Measurements from ENCODE around the gene BMPR1A.

BMPR1A gene

DNA sequence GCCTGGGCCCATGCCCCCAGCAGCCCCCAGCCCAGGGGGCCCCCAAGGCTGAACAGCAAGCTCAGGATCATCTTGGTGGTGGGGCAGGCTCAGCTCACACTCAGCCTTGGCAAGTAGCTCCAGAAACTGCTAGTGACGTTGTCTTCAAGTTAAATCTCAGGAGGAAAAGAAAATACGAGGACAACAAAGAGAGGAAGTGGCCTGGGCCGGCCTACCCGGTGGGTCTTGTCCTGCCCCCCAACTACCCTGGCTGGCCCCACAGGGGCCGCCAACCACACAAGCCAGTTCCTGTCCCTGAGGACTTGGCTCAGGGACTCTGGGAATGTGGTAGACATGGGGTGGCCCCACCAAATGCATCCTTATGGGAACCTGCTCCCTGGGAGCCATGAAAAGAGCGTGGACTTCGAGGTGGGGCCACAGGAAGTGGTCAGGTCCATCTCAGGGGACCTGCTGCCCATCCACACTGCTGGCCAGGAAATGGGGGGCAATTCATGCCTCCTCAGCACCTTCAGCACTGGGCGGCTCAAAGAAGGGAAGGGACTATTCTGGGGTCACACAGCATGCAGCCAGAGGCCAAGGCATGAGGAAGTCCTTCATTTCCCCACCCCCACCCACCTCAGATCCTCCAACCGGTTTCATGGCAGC is 201.2 kb downstream of the BMPR1A start, which contains the start of gene MMRN2:
TSS of gene MMRN2 (minus strand) at position 145 of the 645 bp plus-strand sequence. CDS start at position 71, 74 bp downstream.
- DNase-seq (ENCODE audit: low read depth, low spot score), result no peak

DNA sequence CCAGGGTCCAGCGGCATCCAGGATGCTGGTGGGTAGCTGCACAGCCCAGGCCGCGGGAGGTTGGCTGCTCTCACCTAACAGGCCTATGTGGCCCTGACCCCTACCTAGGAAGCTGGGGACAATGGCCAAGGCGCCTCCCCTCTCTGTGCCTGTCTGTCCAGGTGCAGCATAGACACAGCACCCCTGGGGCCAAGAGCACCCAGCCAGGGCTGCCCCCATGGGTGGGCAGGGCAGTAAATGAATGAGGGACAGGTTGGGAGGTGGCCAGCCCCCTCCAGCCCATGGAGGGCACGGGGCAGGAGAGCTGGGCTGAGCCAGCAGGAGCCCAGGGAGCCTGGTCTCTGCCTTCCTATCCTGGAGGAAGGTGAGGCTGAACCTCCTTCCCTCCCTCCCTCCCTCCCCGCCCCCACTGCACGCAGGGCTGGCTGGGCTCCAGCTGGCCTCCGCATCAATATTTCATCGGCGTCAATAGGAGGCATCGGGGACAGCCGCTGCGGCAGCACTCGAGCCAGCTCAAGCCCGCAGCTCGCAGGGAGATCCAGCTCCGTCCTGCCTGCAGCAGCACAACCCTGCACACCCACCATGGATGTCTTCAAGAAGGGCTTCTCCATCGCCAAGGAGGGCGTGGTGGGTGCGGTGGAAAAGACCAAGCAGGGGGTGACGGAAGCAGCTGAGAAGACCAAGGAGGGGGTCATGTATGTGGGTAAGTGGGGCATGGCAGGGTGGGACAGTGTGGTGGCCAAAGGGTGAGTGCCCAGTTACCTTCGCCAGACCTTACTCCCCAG is 201.9 kb downstream of the BMPR1A start, which contains the start of gene SNCG:
TSS of gene SNCG (plus strand) at position 484 of the 785 bp plus-strand sequence. CDS start at position 583, 99 bp downstream.
- H3K4me3 ChIP-seq (ENCODE audit: low read length), result no peak within 1 kb of the TSS
- DNase-seq (ENCODE audit: low read depth, low spot score), result no peak

More for the DNA sequence above, 201.2 kb downstream of the BMPR1A start, which contains the start of gene MMRN2:
- H3K4me3 ChIP-seq (ENCODE audit: low read length), result no peak within 1 kb of the TSS

DNA sequence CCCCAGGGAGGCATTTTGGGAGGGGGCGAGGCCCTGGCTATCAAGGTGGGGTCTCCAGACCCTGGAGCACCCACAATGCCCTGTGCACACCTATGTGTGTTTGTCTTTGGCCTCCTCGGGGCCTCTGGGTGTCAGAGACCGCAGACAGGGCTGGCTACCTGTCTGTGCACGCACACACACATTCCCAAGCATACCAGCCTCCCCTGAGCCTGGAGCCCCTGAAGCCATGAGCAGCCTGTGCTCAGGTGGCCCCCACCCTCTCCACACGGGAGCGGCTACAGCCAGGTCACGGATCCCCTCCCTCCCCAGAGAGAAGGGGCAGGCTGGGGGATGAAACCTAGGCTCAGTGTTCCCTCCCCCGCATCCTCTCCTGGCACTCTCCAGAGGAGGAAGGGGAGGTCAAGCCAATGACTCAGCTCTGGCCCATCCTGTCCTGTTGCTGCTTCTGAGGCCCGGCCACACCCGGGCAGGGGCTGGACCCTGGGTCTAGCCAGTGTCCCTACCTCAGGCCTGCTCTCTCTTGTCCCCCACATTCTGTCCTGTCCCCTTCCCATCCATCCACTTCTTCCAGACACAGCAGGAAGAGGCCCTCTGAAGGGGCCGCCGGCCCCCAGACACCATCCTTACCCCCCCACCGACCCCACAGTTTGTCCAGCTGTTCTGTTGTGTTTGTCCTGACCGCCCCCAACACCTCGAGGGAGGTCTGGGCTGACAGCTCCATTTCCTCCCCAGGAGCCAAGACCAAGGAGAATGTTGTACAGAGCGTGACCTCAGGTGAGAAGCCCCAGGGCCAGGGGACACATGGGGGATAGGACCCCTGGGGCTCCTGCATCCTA is 202.7 kb downstream of the BMPR1A start:
- DNase-seq (ENCODE audit: low read depth, low spot score), result no peak
- H3K4me3 ChIP-seq (ENCODE audit: low read length), result no peak overlapping the region

DNA sequence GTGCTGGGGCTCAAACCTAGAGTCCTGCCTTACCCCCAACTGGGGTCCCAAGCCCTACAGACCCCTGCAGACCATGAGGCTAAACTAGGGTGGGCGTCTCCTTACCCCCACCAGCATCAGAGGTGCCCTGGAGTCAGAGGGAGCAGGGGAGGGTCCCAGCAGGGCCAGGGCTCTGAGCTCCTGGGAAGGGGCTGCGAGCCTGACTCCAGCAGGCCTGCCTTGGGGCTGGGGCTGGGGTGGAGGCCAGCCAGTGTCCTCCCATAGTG is 203.3 kb downstream of the BMPR1A start:
- H3K4me3 ChIP-seq (ENCODE audit: low read length), result no peak overlapping the region
- DNase-seq (ENCODE audit: low read depth, low spot score), result no peak

DNA sequence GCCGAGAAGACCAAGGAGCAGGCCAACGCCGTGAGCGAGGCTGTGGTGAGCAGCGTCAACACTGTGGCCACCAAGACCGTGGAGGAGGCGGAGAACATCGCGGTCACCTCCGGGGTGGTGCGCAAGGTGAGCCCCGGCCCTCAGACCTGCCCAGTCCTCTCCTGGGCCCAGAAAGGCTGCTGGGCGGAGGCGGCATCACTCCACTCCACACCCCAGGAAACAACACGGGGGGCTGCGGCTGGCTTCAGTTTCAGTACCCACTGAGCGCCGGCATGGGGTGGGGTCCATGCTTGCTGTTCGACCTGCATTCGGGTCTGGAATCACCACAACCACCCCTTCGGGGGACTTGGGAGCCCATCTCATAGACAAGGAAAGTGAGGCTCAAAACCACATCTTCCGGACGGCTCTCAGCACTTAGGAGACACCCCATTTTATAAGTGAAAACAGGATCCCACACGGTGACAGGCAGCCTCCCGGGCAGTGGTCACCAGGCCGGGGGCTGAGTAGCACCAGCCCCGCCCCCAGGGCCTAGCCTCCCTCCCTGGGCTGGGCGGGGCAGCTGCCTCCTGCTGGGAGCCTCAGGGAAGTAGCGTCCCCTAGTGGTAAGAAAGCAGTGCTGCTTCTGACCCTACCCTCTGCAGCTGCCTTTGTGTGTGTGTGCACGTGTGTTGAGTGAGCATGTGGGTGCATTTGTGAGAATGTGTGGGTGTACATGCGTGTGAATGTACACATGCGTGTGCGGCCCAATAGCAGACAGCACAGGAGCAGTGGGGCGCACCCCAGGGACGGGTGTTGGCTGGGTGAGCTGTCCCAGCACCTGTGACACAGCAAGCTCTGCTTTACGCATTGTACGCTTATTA is 203.8 kb downstream of the BMPR1A start:
- DNase-seq (ENCODE audit: low read depth, low spot score), result peak; percentile 67
- no peak overlapping the region for H3K4me3 ChIP-seq (ENCODE audit: low read length)

DNA sequence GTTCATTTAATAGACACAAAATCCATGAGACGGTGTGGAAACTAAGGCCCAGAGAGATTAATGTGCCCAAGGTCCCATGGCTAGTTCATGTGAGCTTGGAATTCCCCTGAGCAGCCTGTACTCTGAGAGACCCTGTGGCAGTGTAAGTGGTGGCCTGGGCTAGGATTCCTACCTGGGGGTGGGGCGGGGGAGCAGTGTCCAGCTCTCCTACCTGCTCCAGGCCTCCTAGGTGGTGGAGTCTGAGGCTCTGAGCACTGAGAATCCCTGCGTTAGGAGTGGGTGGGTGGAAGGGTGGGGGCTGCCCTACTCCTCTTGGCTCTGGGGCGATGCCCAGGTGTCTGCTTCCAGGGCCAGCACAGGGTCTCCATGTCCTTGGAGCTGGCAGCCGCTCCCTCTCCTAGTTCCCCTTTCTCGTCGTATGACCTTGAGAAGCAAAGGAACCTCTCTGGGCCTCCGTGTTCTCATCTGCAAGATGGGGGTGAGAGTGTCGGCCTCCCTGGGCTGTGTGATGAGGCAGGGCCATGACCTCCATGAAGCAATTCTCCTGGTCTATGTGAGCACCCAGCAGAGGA is 204.5 kb downstream of the BMPR1A start:
- H3K4me3 ChIP-seq (ENCODE audit: low read length), result no peak overlapping the region
- DNase-seq (ENCODE audit: low read depth, low spot score), result no peak

DNA sequence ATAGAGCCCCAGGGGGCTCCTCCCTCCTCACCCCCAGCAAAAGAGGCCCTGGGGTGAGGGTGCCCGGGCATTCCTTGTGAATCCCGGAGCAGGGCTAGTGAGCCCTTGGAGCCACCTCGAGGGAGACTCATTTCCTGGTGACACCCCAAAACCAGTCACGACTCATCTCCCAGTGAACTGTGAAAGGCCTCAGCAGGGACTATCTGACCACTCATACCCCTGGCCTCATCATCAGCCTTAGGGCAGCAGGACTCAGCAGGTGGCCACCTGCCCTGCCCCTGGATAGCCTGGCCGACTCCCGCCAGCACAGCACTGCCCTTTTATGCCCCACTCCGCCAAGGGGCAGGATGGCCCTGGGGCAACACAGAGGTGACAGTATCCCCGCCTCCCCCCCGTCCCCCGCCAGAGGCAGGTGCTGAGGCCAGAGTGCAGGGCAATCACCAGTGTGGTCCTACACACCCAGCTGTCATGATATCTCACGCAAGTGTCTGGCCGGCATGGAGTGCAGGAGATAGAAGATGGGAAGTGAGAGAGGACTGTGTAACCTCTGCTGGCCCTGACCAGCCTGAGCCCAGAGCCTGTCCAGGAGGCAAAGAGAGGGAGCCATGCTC is 205.2 kb downstream of the BMPR1A start:
- no peak for DNase-seq (ENCODE audit: low read depth, low spot score)
- no peak overlapping the region for H3K4me3 ChIP-seq (ENCODE audit: low read length)

DNA sequence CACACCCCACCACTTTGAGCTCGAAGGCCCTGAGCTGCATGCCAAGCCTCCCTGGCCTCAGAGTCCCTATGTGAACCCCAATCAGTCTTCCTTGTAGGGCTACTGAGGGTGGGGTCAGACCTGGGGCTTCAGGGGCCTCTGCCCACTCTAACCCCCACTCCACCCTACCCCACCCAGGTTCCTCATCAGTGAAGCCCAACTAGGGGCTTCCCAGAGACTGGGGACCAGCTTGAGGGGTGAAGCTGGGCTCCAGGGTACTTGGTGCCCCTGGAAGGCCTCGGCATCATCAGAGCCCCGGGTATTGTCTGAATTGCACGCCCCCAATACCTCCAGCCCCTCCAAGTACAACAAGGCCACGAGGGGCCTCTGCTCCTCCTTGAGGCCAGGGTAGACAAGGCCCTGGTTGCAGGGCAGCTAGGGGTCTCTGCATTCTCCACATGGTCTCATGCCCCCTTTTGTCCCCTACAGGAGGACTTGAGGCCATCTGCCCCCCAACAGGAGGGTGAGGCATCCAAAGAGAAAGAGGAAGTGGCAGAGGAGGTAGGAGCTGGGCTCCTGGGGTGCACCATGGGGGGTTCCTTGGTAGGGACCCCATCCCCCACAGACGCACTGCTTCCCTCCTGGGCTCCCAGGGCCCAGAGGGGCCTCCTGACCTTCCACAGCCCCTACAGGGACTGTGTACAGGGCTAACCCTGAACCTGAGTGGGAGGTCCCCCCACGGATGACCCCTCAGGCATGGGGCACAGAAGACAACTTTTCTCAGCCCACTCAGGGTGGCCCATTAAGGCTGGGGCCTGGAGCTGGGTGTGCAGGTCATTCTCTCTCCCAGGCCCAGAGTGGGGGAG is 205.9 kb downstream of the BMPR1A start:
- no peak overlapping the region for H3K4me3 ChIP-seq (ENCODE audit: low read length)
- DNase-seq (ENCODE audit: low read depth, low spot score), result no peak

DNA sequence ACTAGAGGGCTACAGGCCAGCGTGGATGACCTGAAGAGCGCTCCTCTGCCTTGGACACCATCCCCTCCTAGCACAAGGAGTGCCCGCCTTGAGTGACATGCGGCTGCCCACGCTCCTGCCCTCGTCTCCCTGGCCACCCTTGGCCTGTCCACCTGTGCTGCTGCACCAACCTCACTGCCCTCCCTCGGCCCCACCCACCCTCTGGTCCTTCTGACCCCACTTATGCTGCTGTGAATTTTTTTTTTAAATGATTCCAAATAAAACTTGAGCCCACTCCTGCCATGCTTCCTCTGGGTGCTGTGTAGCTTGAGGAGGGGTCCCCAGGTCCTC is 206.5 kb downstream of the BMPR1A start:
- DNase-seq (ENCODE audit: low read depth, low spot score), result no peak
- no peak overlapping the region for H3K4me3 ChIP-seq (ENCODE audit: low read length)

DNA sequence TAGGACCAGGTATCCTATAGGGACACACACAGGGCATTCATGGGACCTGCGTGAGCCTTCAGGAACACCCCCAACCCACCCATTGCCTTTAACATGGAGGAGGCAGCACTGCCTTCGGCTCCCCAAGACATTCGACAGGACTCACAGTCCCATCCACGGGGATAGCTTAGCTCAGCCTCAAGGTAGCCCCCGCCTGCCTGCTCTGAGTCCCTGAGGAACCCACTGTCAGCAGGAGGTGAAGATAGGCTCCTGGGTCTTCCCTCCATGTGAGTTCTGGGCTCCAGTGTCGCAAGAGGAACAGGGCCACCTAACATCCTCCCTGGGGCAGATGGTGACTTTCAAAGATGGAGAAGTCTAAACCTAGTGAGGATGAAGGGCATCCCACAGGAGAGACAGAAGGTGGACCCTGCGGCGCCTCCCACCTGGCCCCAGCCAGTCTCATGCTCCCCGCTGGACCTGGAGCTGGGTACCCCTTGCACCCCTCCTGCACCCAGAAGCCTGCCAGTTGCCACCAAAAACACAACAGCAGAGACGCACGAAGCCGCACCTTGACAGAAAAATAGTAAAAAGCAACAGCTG is 207.0 kb downstream of the BMPR1A start:
- no peak overlapping the region for H3K4me3 ChIP-seq (ENCODE audit: low read length)
- no peak for DNase-seq (ENCODE audit: low read depth, low spot score)

DNA sequence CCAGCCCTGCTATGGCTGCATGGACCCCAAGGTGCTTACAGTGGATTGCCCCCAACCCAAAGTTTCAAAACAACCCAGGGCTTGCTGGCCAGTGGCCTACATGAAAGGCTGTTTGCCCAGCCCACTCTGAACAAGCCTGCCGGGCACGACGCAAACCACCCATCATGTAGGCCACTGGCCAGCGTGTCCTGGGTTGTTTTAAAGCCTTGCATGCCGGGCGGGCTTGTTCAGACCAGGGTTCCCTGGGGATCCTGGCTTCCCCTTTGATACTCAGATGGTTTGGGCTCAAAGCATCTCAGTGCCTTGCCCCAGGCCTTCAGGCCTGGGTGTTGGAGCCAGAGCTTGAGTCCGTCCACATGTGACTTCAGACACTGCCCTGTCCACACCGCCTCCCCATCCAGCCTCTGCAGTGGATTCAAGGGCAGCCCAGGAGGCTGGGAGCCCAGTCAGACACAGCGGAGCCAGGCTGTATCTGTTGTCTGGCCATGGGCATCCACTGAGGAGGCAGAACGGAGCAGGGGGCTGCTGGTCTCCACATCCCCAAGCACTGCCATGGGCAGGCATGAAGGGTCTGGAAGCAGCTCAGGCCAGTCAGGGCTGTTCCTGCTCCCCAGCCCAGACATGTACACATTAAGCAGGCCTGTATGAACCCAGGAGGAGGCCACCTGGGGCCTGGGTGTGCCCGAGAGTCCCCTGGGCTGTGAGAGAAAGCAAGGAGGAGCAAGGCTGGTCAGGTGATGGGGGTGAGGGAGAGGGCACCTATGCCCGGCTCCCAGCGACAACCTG is 207.8 kb downstream of the BMPR1A start:
- DNase-seq (ENCODE audit: low read depth, low spot score), result no peak
- no peak overlapping the region for H3K4me3 ChIP-seq (ENCODE audit: low read length)

DNA sequence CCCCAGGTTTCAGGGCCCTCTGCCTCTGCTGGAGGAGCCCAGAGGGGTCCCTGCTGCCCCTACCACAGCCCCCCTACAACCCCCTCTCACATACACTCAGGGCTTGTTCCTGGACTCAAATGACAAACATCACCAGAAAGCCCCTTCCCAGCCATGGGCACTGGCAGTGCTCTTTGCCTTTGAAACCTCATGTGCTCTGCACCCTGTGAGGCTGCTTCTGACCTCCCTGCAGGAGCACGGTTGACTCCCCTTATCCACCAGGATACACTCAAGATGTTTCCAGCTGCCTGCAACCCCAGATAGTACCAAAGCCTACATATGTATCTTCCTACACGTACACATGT is 208.4 kb downstream of the BMPR1A start:
- no peak overlapping the region for H3K4me3 ChIP-seq (ENCODE audit: low read length)
- DNase-seq (ENCODE audit: low read depth, low spot score), result no peak

DNA sequence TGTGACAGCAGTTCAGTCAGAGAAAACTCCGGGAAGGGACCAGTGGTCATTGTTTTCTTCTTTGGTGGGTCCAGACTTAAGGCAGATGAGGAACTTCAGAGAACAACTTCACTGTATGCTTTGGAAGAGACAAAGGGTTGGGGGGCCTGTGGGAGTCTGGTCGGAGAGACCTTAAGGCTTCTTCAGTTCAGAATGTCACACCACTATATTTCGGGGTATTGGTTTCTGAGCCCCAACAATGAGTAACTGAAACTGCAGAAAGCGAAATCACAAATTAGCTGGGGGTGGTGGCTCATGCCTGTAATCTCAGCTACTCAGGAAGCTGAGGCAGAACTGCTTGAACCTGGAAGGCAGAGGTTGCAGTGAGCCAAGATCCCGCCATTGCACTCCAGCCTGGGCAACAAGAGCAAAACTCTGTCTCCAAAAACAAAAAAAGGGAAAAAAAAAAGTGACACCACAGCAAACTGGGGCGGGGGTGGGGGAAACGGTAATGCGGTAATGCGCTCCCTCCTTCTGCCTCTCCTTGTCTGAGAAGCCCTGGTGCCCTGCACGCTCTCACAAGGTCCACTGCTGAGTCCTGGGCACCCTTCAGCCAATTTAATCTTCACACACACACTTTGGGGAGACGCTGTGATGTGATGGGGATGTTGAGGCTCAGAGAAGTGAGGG is 209.7 kb downstream of the BMPR1A start:
- DNase-seq (ENCODE audit: low read depth, low spot score), result no peak

DNA sequence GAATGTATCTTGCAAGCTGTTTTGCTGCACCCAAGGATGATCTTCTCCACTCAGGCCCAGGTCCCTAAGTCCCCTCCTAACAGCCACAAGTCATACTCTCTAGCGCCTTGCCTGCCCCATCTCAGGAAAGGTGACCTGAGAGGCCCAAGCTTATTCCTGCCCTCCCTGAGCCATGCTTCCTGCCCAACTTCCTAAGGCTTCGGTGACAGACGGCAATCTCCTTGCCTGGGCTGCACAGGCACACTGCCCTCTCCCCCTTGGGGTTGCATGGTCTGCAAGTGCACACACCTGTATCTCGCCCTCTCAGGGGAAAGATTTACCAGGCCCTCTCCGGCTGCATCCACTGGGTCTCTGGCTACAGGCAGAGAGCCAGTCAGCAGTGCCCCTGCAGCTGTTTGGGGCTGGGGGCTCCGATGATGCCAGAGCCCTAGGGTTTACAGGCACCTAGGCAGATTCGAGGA is 211.1 kb downstream of the BMPR1A start:
- H3K4me3 ChIP-seq (ENCODE audit: low read length), result no peak overlapping the region

More for the DNA sequence above, 209.7 kb downstream of the BMPR1A start:
- no peak overlapping the region for H3K4me3 ChIP-seq (ENCODE audit: low read length)

DNA sequence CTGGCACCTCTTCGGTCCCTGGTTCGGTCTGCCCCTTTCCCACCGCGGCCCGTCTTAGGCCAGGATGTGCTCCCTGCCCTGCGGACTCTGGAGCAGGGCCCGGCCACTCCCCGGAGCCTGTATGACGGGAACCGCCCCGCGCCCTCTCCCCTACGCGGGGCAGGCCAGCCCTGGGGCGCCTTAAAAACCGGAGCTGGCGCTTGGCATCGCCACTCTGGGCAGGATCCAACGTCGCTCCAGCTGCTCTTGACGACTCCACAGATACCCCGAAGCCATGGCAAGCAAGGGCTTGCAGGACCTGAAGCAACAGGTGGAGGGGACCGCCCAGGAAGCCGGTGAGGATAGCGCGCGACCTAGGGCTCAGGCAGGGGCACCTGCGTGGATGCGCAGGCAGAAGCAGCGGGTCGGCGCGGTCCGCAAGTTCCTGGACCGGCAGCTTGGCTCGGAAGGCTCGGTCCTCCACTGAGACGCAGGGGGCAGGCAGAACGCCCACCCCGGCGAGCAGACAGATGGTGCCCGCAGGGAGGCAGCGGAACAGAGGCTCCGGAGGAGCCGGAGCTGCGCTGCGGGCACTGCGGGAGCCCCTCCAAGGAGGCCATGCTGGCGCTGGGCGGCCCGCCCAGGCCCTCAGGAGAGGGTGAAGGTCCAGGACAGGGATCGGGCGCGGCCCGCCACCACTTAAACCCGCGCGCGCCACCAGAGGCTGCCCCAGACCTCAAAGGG is 212.0 kb downstream of the BMPR1A start, which contains the start of gene ADIRF:
TSS of gene ADIRF (plus strand) at position 212 of the 723 bp plus-strand sequence. CDS start at position 275, 63 bp downstream.
- no peak for DNase-seq (ENCODE audit: low read depth, low spot score)

More for the DNA sequence above, 211.1 kb downstream of the BMPR1A start:
- DNase-seq (ENCODE audit: low read depth, low spot score), result no peak

More for the DNA sequence above, 212.0 kb downstream of the BMPR1A start, which contains the start of gene ADIRF:
- H3K4me3 ChIP-seq (ENCODE audit: low read length), result no peak within 1 kb of the TSS
